ENCODE data around the gene TLNRD1.

DNA sequence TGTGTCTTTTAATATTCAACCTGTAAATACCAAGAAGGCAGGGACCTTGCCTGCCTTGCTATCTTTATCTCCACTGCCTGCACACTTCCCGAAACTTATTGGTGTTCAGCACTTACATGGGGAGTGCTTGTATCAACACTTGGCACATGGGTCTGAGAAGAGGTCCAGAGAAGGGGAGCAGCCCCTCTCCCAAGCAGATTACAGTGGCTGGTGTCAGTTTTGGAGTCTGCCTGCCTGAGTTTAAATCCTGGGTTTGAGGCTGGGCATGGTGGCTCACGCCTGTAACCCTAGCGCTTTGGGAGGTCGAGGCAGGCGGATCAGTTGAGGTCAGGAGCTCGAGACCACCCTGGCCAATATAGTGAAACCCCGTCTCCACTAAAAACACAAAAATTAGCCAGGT is 31.4 kb upstream of the TLNRD1 start:
- TF ChIP-seq, protein P1, sequence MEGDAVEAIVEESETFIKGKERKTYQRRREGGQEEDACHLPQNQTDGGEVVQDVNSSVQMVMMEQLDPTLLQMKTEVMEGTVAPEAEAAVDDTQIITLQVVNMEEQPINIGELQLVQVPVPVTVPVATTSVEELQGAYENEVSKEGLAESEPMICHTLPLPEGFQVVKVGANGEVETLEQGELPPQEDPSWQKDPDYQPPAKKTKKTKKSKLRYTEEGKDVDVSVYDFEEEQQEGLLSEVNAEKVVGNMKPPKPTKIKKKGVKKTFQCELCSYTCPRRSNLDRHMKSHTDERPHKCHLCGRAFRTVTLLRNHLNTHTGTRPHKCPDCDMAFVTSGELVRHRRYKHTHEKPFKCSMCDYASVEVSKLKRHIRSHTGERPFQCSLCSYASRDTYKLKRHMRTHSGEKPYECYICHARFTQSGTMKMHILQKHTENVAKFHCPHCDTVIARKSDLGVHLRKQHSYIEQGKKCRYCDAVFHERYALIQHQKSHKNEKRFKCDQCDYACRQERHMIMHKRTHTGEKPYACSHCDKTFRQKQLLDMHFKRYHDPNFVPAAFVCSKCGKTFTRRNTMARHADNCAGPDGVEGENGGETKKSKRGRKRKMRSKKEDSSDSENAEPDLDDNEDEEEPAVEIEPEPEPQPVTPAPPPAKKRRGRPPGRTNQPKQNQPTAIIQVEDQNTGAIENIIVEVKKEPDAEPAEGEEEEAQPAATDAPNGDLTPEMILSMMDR (optimal IDR thresholded peaks at IDR 0.05 in 1 of 3, IDR thresholded peaks at IDR 0.05 in 1 of 3, conservative IDR thresholded peaks at IDR 0.05 in 1 of 3; ENCODE audit: extremely low read depth in 1 of 3, insufficient read depth in 2 of 3, low read length in 3 of 3): no peak
- TF ChIP-seq EZH2 (IDR thresholded peaks at IDR 0.05; ENCODE audit: low read length): no peak

Measured in keratinocyte (primary cell).